IPS-NIHi11 (cell line): ENCODE measurements around the gene ZNF418.
"Not testable (repeated sequence)": the region's sequence is repeated elsewhere in the genome, so short reads cannot be mapped to it uniquely, and the experiment has no call there.

Experiments
- DNase-seq: peaks from one replicate; pipeline ENCODE4 v3.0.0; 2012; ENCODE audit warnings: mixed read lengths, low spot score

The ZNF418 gene

DNA sequence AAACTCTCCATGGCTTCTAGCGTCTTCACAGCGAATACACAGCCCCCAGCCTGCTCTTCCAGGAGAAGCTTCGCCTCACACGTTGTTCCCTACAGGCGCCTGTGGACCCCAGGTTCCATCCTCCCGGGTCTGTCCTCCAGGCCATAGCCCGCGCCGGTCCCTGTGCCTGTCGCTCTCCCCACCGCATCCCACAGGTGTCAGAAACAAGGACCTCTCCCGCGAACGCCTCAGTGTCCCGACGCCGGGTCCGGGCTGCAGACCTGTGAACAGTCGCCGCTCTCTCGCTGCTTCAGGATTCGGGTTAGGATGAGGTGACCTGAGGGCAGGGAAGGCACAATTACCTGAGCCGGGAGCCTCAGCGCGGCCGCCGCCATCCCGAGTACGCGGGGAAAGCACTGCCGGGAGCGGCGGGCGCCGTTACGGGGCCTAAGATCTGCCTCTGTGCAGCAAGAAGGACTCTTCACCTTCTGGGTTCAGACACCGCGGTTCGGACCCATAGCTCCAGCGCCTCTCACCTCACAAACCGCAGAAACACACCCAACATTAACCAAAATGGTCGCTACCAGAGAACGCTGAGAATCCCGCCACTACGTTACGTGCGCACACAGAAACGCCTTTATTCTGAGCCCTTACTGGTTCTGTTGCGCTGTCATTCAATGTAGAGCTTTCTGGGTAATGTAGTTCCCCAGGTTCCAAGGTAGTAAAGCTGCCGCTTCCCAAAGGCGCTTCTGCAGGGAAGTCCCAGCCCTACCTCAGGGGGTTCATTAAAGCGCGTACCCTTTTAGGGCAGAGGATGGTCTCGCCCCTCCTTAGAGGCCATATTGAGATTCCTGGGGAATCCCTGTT lies at the start of gene ZNF418:
TSS of gene ZNF418 (minus strand) at position 583 of the 846 bp plus-strand sequence. CDS start 1,580 bp downstream, outside the sequence.
- DNase-seq, result peak; percentile 77

GRCh38 chr19:57978586-57979289 lies 43.5 kb upstream of the ZNF418 start:
- no peak for DNase-seq

DNA sequence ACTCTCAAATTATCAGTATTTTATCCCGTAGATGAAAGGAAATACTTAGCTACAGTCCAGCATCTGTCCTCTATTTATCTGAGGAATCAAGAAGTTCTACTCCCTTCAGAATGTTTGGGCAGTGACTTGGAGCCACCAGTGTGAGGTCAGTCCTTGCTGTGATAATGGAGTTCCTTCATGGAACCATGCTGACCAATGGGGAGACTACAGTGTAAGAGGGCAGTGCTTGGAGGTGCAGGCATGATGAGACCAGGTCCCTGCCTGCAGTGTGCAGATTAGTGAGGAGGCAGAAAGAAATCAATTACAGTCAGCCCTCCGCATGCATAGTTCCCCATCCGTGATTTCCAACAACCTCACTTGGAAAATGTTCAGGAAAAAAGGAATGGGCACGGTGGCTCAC lies 39.2 kb upstream of the ZNF418 start, which contains the start of gene C19orf18:
TSS of gene C19orf18 (minus strand) at position 101 of the 400 bp plus-strand sequence. CDS start 102 bp downstream, outside the sequence.
- DNase-seq, result no peak

GRCh38 chr19:57964761-57965160 lies 29.6 kb upstream of the ZNF418 start:
- DNase-seq, result no peak

- no peak for DNase-seq
Observed at GRCh38 chr19:57961785-57962184, 26.6 kb upstream of the ZNF418 start.

DNA sequence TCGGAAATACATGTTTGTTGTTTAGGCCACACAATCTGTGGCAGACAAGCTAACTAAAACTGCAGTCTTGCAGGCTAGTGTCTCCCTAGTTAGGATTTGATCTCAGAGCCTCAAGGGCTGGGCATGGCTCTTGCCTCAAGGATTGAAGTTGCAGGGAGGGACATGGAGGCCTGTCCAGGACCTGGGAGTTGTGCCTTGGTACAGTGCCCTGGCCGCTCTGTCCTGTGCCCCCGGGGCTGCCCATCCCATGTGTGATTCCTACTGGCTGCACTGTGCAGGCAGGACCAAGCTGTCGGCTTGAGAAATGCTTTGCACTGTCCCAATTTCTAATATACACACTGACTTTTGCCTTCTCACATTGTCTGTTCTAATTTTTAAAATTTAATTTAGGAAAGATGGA lies 19.8 kb upstream of the ZNF418 start:
- no peak for DNase-seq

GRCh38 chr19:57949702-57950101 lies 14.5 kb upstream of the ZNF418 start:
- DNase-seq, result no peak

- no peak for DNase-seq
Observed at GRCh38 chr19:57949296-57949695, 14.1 kb upstream of the ZNF418 start.

GRCh38 chr19:57947419-57948134 lies 12.4 kb upstream of the ZNF418 start, which contains the start of gene ZNF256:
Gene ZNF256, minus strand, starts transcription at chr19:57947706. Its CDS starts 232 bp downstream, at chr19:57947474.
- DNase-seq, result peak; percentile 98

DNA sequence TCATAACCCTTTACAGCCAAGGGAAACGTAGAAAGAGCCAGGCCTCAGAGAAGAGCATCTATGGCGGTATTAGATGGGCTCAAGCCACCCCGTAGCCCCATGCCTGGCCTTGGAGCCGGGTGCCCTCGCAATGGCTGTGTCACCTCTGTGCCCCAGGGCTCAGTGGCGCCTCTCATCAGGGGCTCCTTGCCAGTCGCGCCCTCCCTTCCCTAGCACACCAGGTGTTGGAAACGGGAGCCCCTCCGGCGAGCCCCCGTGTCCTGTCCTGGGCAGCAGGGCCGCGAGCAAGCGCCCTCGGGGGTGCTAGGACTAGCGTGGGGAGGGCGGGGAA lies 11.9 kb upstream of the ZNF418 start:
- DNase-seq, result no peak

DNA sequence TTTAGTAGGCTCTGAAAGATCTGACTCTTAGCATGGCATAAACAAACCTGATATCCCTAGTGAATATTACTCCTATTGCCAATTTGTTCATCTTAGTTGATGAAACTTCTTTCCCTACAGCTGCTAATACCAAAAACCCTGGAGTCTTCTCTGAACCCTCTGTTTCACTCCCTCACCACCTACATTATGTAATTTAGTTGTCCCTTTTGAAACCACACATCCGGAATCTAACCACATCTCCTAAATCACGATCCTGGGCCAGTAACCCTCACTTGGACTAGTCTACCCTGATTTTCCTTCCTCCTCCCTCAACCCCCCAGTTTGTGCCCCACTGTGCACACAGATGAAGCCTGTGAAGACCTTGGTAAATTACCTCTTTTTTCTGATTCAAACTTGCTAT lies 11.1 kb upstream of the ZNF418 start:
- DNase-seq, result no peak

GRCh38 chr19:57941593-57941992 lies 6.4 kb upstream of the ZNF418 start:
- DNase-seq, result no peak

- no peak for DNase-seq
Observed at GRCh38 chr19:57935731-57936130, 529 bp upstream of the ZNF418 start.

DNA sequence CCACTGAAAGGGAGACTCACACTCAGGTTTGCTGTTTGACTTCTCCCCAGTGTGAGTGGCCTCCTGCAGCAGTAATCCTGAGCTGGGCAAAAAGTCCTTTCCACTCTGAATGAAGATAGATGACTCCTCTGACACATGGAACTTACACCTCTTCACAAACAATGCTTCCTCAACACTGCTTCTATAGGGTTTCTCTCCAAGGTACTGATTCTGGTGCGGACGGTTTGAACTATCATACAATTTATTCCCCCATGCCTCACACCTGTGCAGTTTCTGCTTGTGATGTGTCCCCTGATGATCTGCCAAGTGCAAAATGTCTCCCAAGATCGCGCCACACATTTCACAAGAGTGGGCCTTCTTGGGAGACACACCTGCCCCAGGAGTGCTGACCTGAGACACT lies 7.6 kb downstream of the ZNF418 start:
- no peak for DNase-seq

DNA sequence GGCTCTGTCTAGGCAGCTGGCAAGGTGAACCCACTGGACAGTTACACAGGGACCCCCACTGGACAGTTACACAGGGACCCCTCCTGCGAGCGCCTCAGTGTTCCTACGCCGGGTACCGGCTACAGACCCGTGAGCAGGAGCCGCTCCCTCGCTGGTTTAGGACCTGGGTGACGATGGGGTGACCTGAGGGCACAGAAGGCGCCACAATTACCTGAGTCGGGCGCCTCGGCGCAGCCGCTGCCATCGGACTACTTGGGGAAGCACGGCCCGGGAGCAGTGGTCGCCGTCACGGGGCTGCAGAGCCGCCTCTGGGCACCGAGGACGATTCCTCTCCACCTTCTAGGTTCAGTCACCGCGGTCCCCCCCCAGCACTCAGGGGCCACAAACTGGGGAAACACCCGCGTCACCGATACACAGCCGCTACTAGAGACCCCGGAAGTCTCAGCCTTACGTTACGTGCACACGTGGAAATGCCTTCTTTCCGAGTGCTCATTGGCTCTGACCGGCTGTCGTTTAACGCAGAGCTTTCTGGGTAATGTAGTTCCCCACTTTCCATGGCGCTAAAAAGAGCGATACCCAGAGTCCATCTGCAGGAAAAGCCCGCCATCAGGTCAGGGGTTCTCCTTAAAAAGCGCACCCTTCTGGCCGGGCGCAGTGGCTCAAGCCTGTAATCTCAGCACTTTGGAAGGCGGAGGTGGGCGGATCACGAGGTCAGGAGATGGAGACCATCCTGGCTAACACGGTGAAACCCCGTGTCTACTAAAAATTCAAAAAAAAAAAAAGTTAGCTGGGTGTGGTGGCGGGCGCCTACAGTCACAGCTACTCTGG lies 18.8 kb downstream of the ZNF418 start, which contains the start of gene ZNF417:
TSS of gene ZNF417 (minus strand) at position 425 of the 828 bp plus-strand sequence. CDS start at position 244, 181 bp downstream.
- peak; percentile 92 for DNase-seq

- DNase-seq, result no peak
Observed at GRCh38 chr19:57914531-57914930, 20.7 kb downstream of the ZNF418 start.

DNA sequence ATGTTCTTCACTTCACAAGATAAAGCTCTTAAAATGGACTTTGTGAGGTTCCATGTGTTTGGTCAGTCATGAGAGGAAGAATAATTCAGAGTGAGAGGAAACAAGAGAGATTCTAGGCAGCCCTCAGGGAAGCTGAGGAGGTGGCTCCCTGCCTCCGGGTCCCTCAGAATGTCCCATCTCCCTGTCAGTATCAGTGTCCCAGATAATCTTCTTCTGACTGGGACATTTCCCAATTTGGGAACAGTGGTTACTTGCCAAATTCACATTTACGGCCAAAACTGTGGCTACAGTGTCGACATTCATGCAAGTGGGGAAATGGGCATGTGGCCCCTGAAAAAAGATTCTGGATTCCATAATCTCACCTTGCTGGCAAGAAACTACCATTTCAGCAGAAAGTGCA lies 27.8 kb downstream of the ZNF418 start:
- no peak for DNase-seq

- DNase-seq, result no peak
Observed at GRCh38 chr19:57905258-57905657, 29.9 kb downstream of the ZNF418 start.

- no peak for DNase-seq
Observed at GRCh38 chr19:57903618-57904184, 31.5 kb downstream of the ZNF418 start.

DNA sequence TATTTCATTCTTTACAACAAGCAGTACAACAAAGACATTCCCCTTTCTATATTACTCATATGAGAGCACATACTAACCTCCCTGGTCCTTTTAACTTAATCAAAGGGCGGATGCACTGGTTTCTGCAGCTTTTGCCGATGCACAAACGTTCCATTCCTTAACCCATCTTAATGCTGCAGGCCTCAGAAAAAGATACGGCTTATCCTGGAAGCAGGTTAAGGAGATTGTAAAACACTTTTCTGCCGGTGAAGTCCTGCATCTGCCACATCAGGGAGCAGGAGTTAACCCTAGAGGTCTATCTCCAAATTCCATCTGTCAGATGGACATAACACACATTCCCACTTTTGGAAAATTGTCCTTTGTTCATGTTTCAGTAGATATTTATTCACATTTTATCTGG lies 34.9 kb downstream of the ZNF418 start:
- no peak for DNase-seq

DNA sequence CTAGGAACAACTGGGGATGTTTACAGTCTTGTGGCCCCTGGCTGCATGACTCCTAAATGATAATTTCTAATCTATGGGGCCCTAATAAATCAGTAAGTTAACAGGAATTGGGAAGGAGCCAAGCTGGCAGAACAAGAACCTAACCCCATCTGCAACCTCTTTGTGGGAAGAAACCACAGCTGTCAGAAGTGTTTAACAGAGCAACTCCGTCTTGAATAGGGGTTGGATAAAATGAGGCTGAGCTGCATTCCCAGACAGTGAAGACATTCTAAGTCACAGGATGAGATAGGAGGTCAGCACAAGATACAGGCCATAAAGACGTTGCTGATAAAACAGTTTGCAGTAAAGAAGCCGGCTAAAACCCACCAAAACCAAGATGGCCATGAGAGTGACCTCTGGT lies 44.5 kb downstream of the ZNF418 start:
- DNase-seq, result not testable (repeated sequence)
